HEK293 (cell line): ENCODE results near the gene PITPNM1.

Experiments
- CTCF ChIA-PET: fragments of 350-600 bp; formaldehyde crosslinking; extraction: SDS; loops from one replicate; lab custom pipeline; 2021; ENCODE audit warnings: antibody characterized with exemption; lab: Yijun Ruan, JAX
- POLR2A ChIA-PET: fragments of 300-600 bp; formaldehyde crosslinking; extraction: SDS; loops from one replicate; lab custom pipeline; 2020; ENCODE audit warnings: antibody characterized with exemption, inconsistent platforms; lab: Yijun Ruan, JAX
- H3K27ac ChIP-seq: fragments of 200-500 bp; sonication (Bioruptor generic); 2 replicates; pipeline ENCODE4 v1.5.1; 2014; ENCODE audit warnings: low read depth, low read length, control low read depth, inconsistent platforms; ENCODE audit errors: extremely low read depth
- H3K36me3 ChIP-seq, 2 experiments: fragments of 200-500 bp in 1 of 2; sonication (Bioruptor generic) in 1 of 2; 1 replicate in 1 of 2; 2 replicates in 1 of 2; pipeline ENCODE4 v1.5.1; 2014 to 2017; ENCODE audit warnings: inconsistent platforms in 2 of 2, low read length in 2 of 2; ENCODE audit not compliant: control insufficient read depth in 2 of 2, insufficient read depth in 1 of 2
- H3K4me1 ChIP-seq: fragments of 200-500 bp; sonication (Bioruptor generic); 2 replicates; pipeline ENCODE4 v1.5.1; 2014; ENCODE audit warnings: mild to moderate bottlenecking, low read length, inconsistent platforms; ENCODE audit not compliant: control insufficient read depth, insufficient read depth
- H3K4me3 ChIP-seq: 2 replicates; pipeline ENCODE4 v1.5.1; 2011; ENCODE audit warnings: low read depth, mild to moderate bottlenecking, control low read depth, low read length, moderate library complexity
- H3K9me3 ChIP-seq: fragments of 200-500 bp; sonication (Bioruptor generic); 2 replicates; pipeline ENCODE4 v1.5.1; 2014; ENCODE audit warnings: low read depth, low read length, inconsistent platforms; ENCODE audit not compliant: control insufficient read depth, insufficient read depth
- HOXA7 ChIP-seq: sonication (generic); formaldehyde crosslinking; IDR thresholded peaks from 2 replicates; pipeline ENCODE4 v1.8.1; 2022; ENCODE audit warnings: missing genetic modification reagents, borderline replicate concordance
- HOXC10 ChIP-seq: sonication (generic); formaldehyde crosslinking; IDR thresholded peaks from 2 replicates; pipeline ENCODE4 v1.8.1; 2023; ENCODE audit warnings: mild to moderate bottlenecking, missing genetic modification reagents
- KLF7 ChIP-seq: fragments of 450-650 bp; formaldehyde crosslinking; IDR thresholded peaks from 2 replicates; pipeline ENCODE4 v1.5.1; 2016; ENCODE audit warnings: missing biosample characterization, missing genetic modification characterization, borderline replicate concordance
- SP7 ChIP-seq: fragments of 450-650 bp; formaldehyde crosslinking; IDR thresholded peaks from 2 replicates; pipeline ENCODE4 v1.5.1; 2016; ENCODE audit warnings: missing biosample characterization, missing genetic modification characterization
- ZBTB21 ChIP-seq: fragments of 450-650 bp; formaldehyde crosslinking; IDR thresholded peaks from 2 replicates; pipeline ENCODE4 v1.5.1; 2017; ENCODE audit warnings: missing biosample characterization, missing genetic modification characterization
- ZNF114 ChIP-seq: fragments of 450-650 bp; formaldehyde crosslinking; IDR thresholded peaks from 2 replicates; pipeline ENCODE4 v1.5.0; 2017; ENCODE audit warnings: missing biosample characterization, missing genetic modification characterization
- ZNF140 ChIP-seq: fragments of 450-650 bp; formaldehyde crosslinking; IDR thresholded peaks from 2 replicates; pipeline ENCODE4 v1.5.1; 2016; ENCODE audit warnings: missing biosample characterization, missing genetic modification characterization
- ZNF214 ChIP-seq: fragments of 450-650 bp; formaldehyde crosslinking; IDR thresholded peaks from 2 replicates; pipeline ENCODE4 v1.5.1; 2017; ENCODE audit warnings: missing biosample characterization, mild to moderate bottlenecking, missing genetic modification characterization, borderline replicate concordance
- ZNF221 ChIP-seq: fragments of 450-650 bp; formaldehyde crosslinking; IDR thresholded peaks from 2 replicates; pipeline ENCODE4 v1.5.1; 2017; ENCODE audit warnings: missing biosample characterization, missing genetic modification characterization, borderline replicate concordance
- ZNF239 ChIP-seq: fragments of 450-650 bp; formaldehyde crosslinking; IDR thresholded peaks from 2 replicates; pipeline ENCODE4 v1.5.1; 2016; ENCODE audit warnings: missing biosample characterization, missing genetic modification characterization
- ZNF404 ChIP-seq: fragments of 450-650 bp; formaldehyde crosslinking; IDR thresholded peaks from 2 replicates; pipeline ENCODE4 v1.5.1; 2017; ENCODE audit warnings: missing biosample characterization, missing genetic modification characterization
- ZNF48 ChIP-seq: fragments of 450-650 bp; formaldehyde crosslinking; IDR thresholded peaks from 2 replicates; pipeline ENCODE4 v1.5.1; 2016; ENCODE audit warnings: missing biosample characterization, missing genetic modification characterization
- ZNF529 ChIP-seq: fragments of 450-650 bp; formaldehyde crosslinking; IDR thresholded peaks from 2 replicates; pipeline ENCODE4 v1.5.1; 2017; ENCODE audit warnings: missing genetic modification characterization, missing biosample characterization; ENCODE audit not compliant: insufficient replicate concordance
- ZNF549 ChIP-seq: fragments of 450-650 bp; IDR thresholded peaks from 2 replicates; pipeline ENCODE4 v1.5.1; 2018; ENCODE audit warnings: missing biosample characterization, missing genetic modification characterization, mild to moderate bottlenecking, inconsistent platforms, moderate library complexity
- ZNF560 ChIP-seq: fragments of 450-650 bp; formaldehyde crosslinking; IDR thresholded peaks from 2 replicates; pipeline ENCODE4 v1.5.1; 2017; ENCODE audit warnings: missing biosample characterization, missing genetic modification characterization, borderline replicate concordance
- ZNF701 ChIP-seq: fragments of 450-650 bp; formaldehyde crosslinking; IDR thresholded peaks from 2 replicates; pipeline ENCODE4 v1.5.1; 2016; ENCODE audit warnings: missing biosample characterization, missing genetic modification characterization
- TF ChIP-seq, protein P1 (sequence below): fragments of 450-650 bp; formaldehyde crosslinking; IDR thresholded peaks from 2 replicates; pipeline ENCODE4 v1.5.0; 2017; ENCODE audit warnings: missing biosample characterization, missing genetic modification characterization, borderline replicate concordance
- TF ChIP-seq, protein P2 (sequence below): fragments of 450-650 bp; formaldehyde crosslinking; IDR thresholded peaks from 2 replicates; pipeline ENCODE4 v1.5.1; 2016; ENCODE audit warnings: missing biosample characterization, missing genetic modification characterization, low read depth
- TF ChIP-seq, protein P3 (sequence below): fragments of 450-650 bp; formaldehyde crosslinking; IDR thresholded peaks from 2 replicates; pipeline ENCODE4 v1.5.1; 2016; ENCODE audit warnings: missing biosample characterization, missing genetic modification characterization, borderline replicate concordance
- TF ChIP-seq, protein P4 (sequence below): fragments of 450-650 bp; formaldehyde crosslinking; IDR thresholded peaks from 2 replicates; pipeline ENCODE4 v1.5.1; 2016; ENCODE audit warnings: missing biosample characterization, missing genetic modification characterization
- TF ChIP-seq, protein P5 (sequence below): fragments of 450-650 bp; formaldehyde crosslinking; IDR thresholded peaks from 2 replicates; pipeline ENCODE4 v1.5.1; 2016; ENCODE audit warnings: missing biosample characterization, missing genetic modification characterization

Gene PITPNM1

DNA sequence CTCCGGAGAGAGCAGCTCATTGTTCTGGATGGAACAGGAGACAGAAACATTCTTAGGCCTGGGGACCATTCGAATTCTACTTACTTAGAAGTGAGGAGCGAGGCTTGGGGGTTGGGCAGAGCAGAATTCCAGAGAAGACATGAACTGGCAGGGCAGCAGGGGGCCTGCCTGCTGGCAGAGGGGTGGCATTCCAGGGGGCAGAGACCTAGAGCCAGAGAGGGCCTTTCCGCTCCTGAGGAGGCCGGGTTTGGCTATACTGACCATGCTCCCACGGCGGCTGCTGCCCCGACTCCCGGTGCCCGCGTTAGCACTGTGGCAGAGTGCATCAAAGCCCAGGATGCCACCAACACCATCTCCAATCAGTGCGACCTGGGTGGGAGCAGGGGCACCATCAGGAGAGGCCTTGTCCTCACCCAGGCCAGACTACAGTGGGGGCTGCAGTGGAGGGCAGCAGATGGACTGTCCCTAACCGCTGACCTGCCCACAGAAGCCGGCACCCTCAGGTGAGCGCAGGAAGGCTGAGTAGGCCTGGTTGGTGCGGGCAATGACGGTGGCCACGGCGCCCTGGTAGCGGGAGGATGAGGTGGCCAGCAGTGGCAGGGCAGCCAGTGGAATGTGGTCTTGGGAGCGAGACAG lies 7.4 kb downstream of the PITPNM1 start:
- CTCF ChIA-PET = no interaction called here
- H3K4me3 ChIP-seq = no peak overlapping the region
- H3K4me1 ChIP-seq = no peaks in the 10 kb centered on the region
- TF ChIP-seq HOXC10 (CRISPR knock-in tag) (no peak), ZNF48 (tag by site-specific recombination) (no peak)
- H3K36me3 ChIP-seq = peaks cover 0 to 83% of the 10 kb centered on the region in 2 experiments; a peak in 1 of 3 replicates
- H3K9me3 ChIP-seq = no peaks in the 10 kb centered on the region
- no peak overlapping the region for H3K27ac ChIP-seq
- POLR2A ChIA-PET = no interaction called here

DNA sequence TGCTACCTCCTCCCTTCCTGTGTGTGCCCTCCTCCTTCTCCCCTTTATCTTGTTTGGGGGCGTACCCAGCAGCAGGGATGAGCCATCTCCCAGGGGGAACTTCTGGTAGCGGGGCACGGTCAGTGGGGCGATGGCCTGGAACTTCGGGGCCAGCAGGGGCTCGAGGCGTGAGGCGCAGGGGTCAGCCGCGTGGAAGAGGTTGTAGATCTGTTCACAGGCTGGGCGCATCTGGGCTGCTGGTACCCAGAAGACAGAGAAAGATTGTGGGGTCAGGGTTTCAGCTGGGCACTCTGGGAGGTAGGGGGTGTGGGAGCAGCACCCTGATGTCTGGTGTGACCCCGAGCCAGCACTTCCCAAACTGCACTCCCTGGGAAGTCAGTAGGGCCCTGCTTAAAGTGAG lies 9.1 kb downstream of the PITPNM1 start:
- POLR2A ChIA-PET = no interaction called here
- peaks cover 0 to 81% of the 10 kb centered on the region in 2 experiments; a peak in 1 of 3 replicates for H3K36me3 ChIP-seq

More for the DNA sequence above, 9.1 kb downstream of the PITPNM1 start:
- H3K27ac ChIP-seq = no peak overlapping the region
- no peak overlapping the region for H3K4me3 ChIP-seq
- CTCF ChIA-PET = no interaction called here
- TF ChIP-seq ZNF529 (no peak), ZNF701 (no peak), SP7 (tag by site-specific recombination) (no peak), ZNF560 (no peak), ZNF140 (tag by site-specific recombination) (no peak), HOXA7 (no peak), ZNF114 (tag by site-specific recombination) (no peak), ZNF549 (tag by site-specific recombination) (no peak), ZBTB21 (tag by site-specific recombination) (no peak), ZNF404 (tag by site-specific recombination) (no peak), KLF7 (no peak), ZNF221 (tag by site-specific recombination) (no peak), ZNF214 (tag by site-specific recombination) (no peak), ZNF239 (tag by site-specific recombination) (no peak)
- TF ChIP-seq, protein P1, sequence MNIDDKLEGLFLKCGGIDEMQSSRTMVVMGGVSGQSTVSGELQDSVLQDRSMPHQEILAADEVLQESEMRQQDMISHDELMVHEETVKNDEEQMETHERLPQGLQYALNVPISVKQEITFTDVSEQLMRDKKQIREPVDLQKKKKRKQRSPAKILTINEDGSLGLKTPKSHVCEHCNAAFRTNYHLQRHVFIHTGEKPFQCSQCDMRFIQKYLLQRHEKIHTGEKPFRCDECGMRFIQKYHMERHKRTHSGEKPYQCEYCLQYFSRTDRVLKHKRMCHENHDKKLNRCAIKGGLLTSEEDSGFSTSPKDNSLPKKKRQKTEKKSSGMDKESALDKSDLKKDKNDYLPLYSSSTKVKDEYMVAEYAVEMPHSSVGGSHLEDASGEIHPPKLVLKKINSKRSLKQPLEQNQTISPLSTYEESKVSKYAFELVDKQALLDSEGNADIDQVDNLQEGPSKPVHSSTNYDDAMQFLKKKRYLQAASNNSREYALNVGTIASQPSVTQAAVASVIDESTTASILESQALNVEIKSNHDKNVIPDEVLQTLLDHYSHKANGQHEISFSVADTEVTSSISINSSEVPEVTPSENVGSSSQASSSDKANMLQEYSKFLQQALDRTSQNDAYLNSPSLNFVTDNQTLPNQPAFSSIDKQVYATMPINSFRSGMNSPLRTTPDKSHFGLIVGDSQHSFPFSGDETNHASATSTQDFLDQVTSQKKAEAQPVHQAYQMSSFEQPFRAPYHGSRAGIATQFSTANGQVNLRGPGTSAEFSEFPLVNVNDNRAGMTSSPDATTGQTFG = no peak
- TF ChIP-seq, protein P2, sequence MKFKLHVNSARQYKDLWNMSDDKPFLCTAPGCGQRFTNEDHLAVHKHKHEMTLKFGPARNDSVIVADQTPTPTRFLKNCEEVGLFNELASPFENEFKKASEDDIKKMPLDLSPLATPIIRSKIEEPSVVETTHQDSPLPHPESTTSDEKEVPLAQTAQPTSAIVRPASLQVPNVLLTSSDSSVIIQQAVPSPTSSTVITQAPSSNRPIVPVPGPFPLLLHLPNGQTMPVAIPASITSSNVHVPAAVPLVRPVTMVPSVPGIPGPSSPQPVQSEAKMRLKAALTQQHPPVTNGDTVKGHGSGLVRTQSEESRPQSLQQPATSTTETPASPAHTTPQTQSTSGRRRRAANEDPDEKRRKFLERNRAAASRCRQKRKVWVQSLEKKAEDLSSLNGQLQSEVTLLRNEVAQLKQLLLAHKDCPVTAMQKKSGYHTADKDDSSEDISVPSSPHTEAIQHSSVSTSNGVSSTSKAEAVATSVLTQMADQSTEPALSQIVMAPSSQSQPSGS (tag by site-specific recombination) = no peak
- TF ChIP-seq, protein P3, sequence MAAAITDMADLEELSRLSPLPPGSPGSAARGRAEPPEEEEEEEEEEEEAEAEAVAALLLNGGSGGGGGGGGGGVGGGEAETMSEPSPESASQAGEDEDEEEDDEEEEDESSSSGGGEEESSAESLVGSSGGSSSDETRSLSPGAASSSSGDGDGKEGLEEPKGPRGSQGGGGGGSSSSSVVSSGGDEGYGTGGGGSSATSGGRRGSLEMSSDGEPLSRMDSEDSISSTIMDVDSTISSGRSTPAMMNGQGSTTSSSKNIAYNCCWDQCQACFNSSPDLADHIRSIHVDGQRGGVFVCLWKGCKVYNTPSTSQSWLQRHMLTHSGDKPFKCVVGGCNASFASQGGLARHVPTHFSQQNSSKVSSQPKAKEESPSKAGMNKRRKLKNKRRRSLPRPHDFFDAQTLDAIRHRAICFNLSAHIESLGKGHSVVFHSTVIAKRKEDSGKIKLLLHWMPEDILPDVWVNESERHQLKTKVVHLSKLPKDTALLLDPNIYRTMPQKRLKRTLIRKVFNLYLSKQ = no peak
- TF ChIP-seq, protein P4, sequence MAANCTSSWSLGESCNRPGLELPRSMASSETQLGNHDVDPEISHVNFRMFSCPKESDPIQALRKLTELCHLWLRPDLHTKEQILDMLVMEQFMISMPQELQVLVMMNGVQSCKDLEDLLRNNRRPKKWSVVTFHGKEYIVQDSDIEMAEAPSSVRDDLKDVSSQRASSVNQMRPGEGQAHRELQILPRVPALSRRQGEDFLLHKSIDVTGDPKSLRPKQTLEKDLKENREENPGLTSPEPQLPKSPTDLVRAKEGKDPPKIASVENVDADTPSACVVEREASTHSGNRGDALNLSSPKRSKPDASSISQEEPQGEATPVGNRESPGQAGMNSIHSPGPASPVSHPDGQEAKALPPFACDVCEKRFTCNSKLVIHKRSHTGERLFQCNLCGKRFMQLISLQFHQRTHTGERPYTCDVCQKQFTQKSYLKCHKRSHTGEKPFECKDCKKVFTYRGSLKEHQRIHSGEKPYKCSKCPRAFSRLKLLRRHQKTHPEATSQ (tag by site-specific recombination) = no peak
- TF ChIP-seq, protein P5, sequence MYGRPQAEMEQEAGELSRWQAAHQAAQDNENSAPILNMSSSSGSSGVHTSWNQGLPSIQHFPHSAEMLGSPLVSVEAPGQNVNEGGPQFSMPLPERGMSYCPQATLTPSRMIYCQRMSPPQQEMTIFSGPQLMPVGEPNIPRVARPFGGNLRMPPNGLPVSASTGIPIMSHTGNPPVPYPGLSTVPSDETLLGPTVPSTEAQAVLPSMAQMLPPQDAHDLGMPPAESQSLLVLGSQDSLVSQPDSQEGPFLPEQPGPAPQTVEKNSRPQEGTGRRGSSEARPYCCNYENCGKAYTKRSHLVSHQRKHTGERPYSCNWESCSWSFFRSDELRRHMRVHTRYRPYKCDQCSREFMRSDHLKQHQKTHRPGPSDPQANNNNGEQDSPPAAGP = no peak
- H3K4me1 ChIP-seq = no peaks in the 10 kb centered on the region
- no peaks in the 10 kb centered on the region for H3K9me3 ChIP-seq
